ENCODE measurements around the gene DBP.
A peak's percentile ranks its signal among the peaks of the same experiment; 100 is the strongest.

DBP gene

GRCh38 chr19:48673436-48674100, 36.4 kb upstream of the DBP start:
- Mint-ChIP-seq H3K27me3 (peaks cover 27% of the 10 kb centered on the region), H3K4me1 (peaks cover 6% of the 10 kb centered on the region), H3K9me3 (peaks cover 6% of the 10 kb centered on the region), H3K27ac (no peak overlapping the region), H3K36me3 (no peaks in the 10 kb centered on the region), H3K4me3 (no peak overlapping the region)
- CTCF ChIA-PET: interaction anchor here (0.5 to 4.3 kb wide), 4 partner anchors 25 to 112 kb away, joined by 3 to 31 read pairs (median 9); partner anchors contain the start of gene CA11
- no peak for DNase-seq

- CTCF ChIA-PET: interaction anchor here (0.5 to 4.3 kb wide), 2 partner anchors 27 to 112 kb away, joined by 3 to 31 read pairs; partner anchors contain the start of gene CA11
- Mint-ChIP-seq H3K4me1 (peaks cover 6% of the 10 kb centered on the region), H3K36me3 (no peaks in the 10 kb centered on the region), H3K27ac (no peak within 1 kb of the TSS), H3K9me3 (peaks cover 6% of the 10 kb centered on the region), H3K27me3 (peaks cover 27% of the 10 kb centered on the region), H3K4me3 (no peak within 1 kb of the TSS)
- DNase-seq: no peak
Measured at GRCh38 chr19:48672994-48673393, 35.8 kb upstream of the DBP start, which contains the start of gene NTN5. TSS of gene NTN5 (minus strand) at chr19:48673017. CDS start at chr19:48670986, 2,031 bp downstream.

- H3K36me3 Mint-ChIP-seq: no peaks in the 10 kb centered on the region
- no peak overlapping the region for H3K27ac Mint-ChIP-seq
- no peak overlapping the region for H3K4me3 Mint-ChIP-seq
- CTCF ChIA-PET: interaction anchor here (1.0 kb wide), 1 partner anchor 12 kb away, joined by 3 read pairs; no protein-coding TSS in a partner anchor
- H3K4me1 Mint-ChIP-seq: peaks cover 6% of the 10 kb centered on the region
- H3K9me3 Mint-ChIP-seq: peaks cover 6% of the 10 kb centered on the region
- DNase-seq: no peak
- peaks cover 24% of the 10 kb centered on the region for H3K27me3 Mint-ChIP-seq
Measured at GRCh38 chr19:48671446-48671995, 34.3 kb upstream of the DBP start.

- H3K4me1 Mint-ChIP-seq: peaks cover 6% of the 10 kb centered on the region
- H3K27me3 Mint-ChIP-seq: peaks cover 18% of the 10 kb centered on the region
- H3K27ac Mint-ChIP-seq: no peak overlapping the region
- peaks cover 6% of the 10 kb centered on the region for H3K9me3 Mint-ChIP-seq
- no peak overlapping the region for H3K4me3 Mint-ChIP-seq
- CTCF ChIA-PET: interaction anchor here (1.0 kb wide), 1 partner anchor 13 kb away, joined by 3 read pairs; no protein-coding TSS in a partner anchor
- H3K36me3 Mint-ChIP-seq: no peaks in the 10 kb centered on the region
- DNase-seq: no peak
Measured at GRCh38 chr19:48670699-48671445, 33.7 kb upstream of the DBP start.

- CTCF ChIA-PET: no interaction called here
- peaks cover 6% of the 10 kb centered on the region for H3K9me3 Mint-ChIP-seq
- no peak overlapping the region for H3K4me3 Mint-ChIP-seq
- H3K4me1 Mint-ChIP-seq: peaks cover 1% of the 10 kb centered on the region
- no peak overlapping the region for H3K27ac Mint-ChIP-seq
- DNase-seq: no peak
- no peaks in the 10 kb centered on the region for H3K36me3 Mint-ChIP-seq
- peaks cover 12% of the 10 kb centered on the region for H3K27me3 Mint-ChIP-seq
Measured at GRCh38 chr19:48669903-48670668, 32.9 kb upstream of the DBP start.

- Mint-ChIP-seq H3K27me3 (peaks cover 9% of the 10 kb centered on the region), H3K4me3 (no peak overlapping the region), H3K4me1 (no peaks in the 10 kb centered on the region), H3K36me3 (no peaks in the 10 kb centered on the region), H3K9me3 (peaks cover 6% of the 10 kb centered on the region), H3K27ac (no peak overlapping the region)
- CTCF ChIA-PET: no interaction called here
- no peak for DNase-seq
Measured at GRCh38 chr19:48668761-48669160, 31.6 kb upstream of the DBP start.

GRCh38 chr19:48668332-48668731, 31.2 kb upstream of the DBP start:
- H3K4me3 Mint-ChIP-seq: no peak overlapping the region
- peaks cover 9% of the 10 kb centered on the region for H3K27me3 Mint-ChIP-seq
- no peak overlapping the region for H3K27ac Mint-ChIP-seq
- H3K36me3 Mint-ChIP-seq: no peaks in the 10 kb centered on the region
- H3K4me1 Mint-ChIP-seq: no peaks in the 10 kb centered on the region
- H3K9me3 Mint-ChIP-seq: peaks cover 6% of the 10 kb centered on the region
- DNase-seq: no peak
- CTCF ChIA-PET: no interaction called here

- Mint-ChIP-seq H3K4me1 (peaks cover 8% of the 10 kb centered on the region), H3K4me3 (no peak overlapping the region), H3K9me3 (peaks cover 6% of the 10 kb centered on the region), H3K27me3 (peaks cover 4% of the 10 kb centered on the region), H3K27ac (no peak overlapping the region), H3K36me3 (no peaks in the 10 kb centered on the region)
- CTCF ChIA-PET: interaction anchor here (1.8 kb wide), 2 partner anchors 9 to 10 kb away, joined by 4 to 5 read pairs; no protein-coding TSS in a partner anchor
- no peak for DNase-seq
Measured at GRCh38 chr19:48665786-48666185, 28.6 kb upstream of the DBP start.

- CTCF ChIA-PET: no interaction called here
- no peak overlapping the region for H3K27ac Mint-ChIP-seq
- H3K27me3 Mint-ChIP-seq: peaks cover 4% of the 10 kb centered on the region
- peaks cover 10% of the 10 kb centered on the region for H3K4me1 Mint-ChIP-seq
- H3K9me3 Mint-ChIP-seq: peaks cover under 1% of the 10 kb centered on the region
- DNase-seq: no peak
- no peak overlapping the region for H3K4me3 Mint-ChIP-seq
- H3K36me3 Mint-ChIP-seq: no peaks in the 10 kb centered on the region
Measured at GRCh38 chr19:48664476-48664875, 27.3 kb upstream of the DBP start.

- no peaks in the 10 kb centered on the region for H3K9me3 Mint-ChIP-seq
- no peaks in the 10 kb centered on the region for H3K36me3 Mint-ChIP-seq
- CTCF ChIA-PET: no interaction called here
- no peak overlapping the region for H3K27ac Mint-ChIP-seq
- DNase-seq: no peak
- no peak overlapping the region for H3K4me3 Mint-ChIP-seq
- H3K4me1 Mint-ChIP-seq: peaks cover 13% of the 10 kb centered on the region
- H3K27me3 Mint-ChIP-seq: peaks cover 9% of the 10 kb centered on the region
Measured at GRCh38 chr19:48663667-48664066, 26.5 kb upstream of the DBP start.

- peaks cover 13% of the 10 kb centered on the region for H3K4me1 Mint-ChIP-seq
- peaks cover 21% of the 10 kb centered on the region for H3K27me3 Mint-ChIP-seq
- CTCF ChIA-PET: interaction anchor here (1.4 kb wide), 1 partner anchor 16 kb away, joined by 3 read pairs; the partner anchor contains the start of gene CA11
- no peaks in the 10 kb centered on the region for H3K36me3 Mint-ChIP-seq
- no peak overlapping the region for H3K4me3 Mint-ChIP-seq
- DNase-seq: no peak
- no peak overlapping the region for H3K27ac Mint-ChIP-seq
- no peaks in the 10 kb centered on the region for H3K9me3 Mint-ChIP-seq
Measured at GRCh38 chr19:48661711-48662090, 24.5 kb upstream of the DBP start.

- Mint-ChIP-seq H3K27me3 (peaks cover 28% of the 10 kb centered on the region), H3K27ac (peak overlapping the region; percentile 89), H3K4me3 (peak overlapping the region; percentile 43), H3K4me1 (peaks cover 13% of the 10 kb centered on the region), H3K9me3 (no peaks in the 10 kb centered on the region), H3K36me3 (no peaks in the 10 kb centered on the region)
- CTCF ChIA-PET: interaction anchor here (1.4 kb wide), 1 partner anchor 15 kb away, joined by 3 read pairs; the partner anchor contains the start of gene CA11
- peak; percentile 88 for DNase-seq
Measured at GRCh38 chr19:48660852-48661710, 23.9 kb upstream of the DBP start.

GRCh38 chr19:48659768-48660167, 22.6 kb upstream of the DBP start:
- DNase-seq: no peak
- Mint-ChIP-seq H3K36me3 (no peaks in the 10 kb centered on the region), H3K27ac (no peak overlapping the region), H3K27me3 (peaks cover 31% of the 10 kb centered on the region), H3K4me3 (no peak overlapping the region), H3K4me1 (peaks cover 13% of the 10 kb centered on the region), H3K9me3 (no peaks in the 10 kb centered on the region)
- CTCF ChIA-PET: no interaction called here
